Activated CD4-positive, alpha-beta T cell treated with anti-CD3 and anti-CD28 coated beads, Interleukin-2, amount 10 ng/mL, durations not matched to agents 7 days and 5 days (primary cell): ENCODE measurements around the gene PBXIP1. TPM values are rescaled to one million over a fixed set of nuclear protein-coding genes. Genes with fewer than 3 reads are reported as not detected.

Source experiments
- CTCF ChIA-PET: fragments of 350-600 bp; sonication (Branson Sonifier 250); formaldehyde crosslinking; loops from one replicate; lab custom pipeline; 2021; ENCODE audit warnings: antibody characterized with exemption; lab: Charles Lee
- POLR2A ChIA-PET: fragments of 350-600 bp; sonication (Branson Sonifier 250); formaldehyde crosslinking; loops from one replicate; lab custom pipeline; 2021; ENCODE audit warnings: antibody characterized with exemption; lab: Charles Lee
- DNase-seq: peaks from one replicate; pipeline ENCODE4 v3.0.0-alpha.2; 2020
- H3K27ac Mint-ChIP-seq: one replicate; pipeline ENCODE4 v1.8.0; 2021; ENCODE audit warnings: mild to moderate bottlenecking, moderate library complexity, mixed read lengths
- H3K27me3 Mint-ChIP-seq: one replicate; pipeline ENCODE4 v1.8.0; 2021; ENCODE audit warnings: mixed read lengths
- H3K36me3 Mint-ChIP-seq: one replicate; pipeline ENCODE4 v1.8.0; 2021; ENCODE audit warnings: low read depth, mixed read lengths
- H3K4me1 Mint-ChIP-seq: one replicate; pipeline ENCODE4 v1.8.0; 2021; ENCODE audit warnings: mixed read lengths
- H3K4me3 Mint-ChIP-seq: one replicate; pipeline ENCODE4 v1.8.0; 2021; ENCODE audit warnings: mild to moderate bottlenecking, moderate library complexity, mixed read lengths
- H3K9me3 Mint-ChIP-seq: one replicate; pipeline ENCODE4 v1.8.0; 2021; ENCODE audit warnings: mixed read lengths
- total RNA-seq, 2 experiments: library from RNA; stranded (reverse); gene quantifications; one replicate each; pipeline ENCODE4 v1.2.3, GENCODE V29; 2021

The PBXIP1 gene
- total RNA-seq: 10 to 100 TPM; 74.6 to 92.0 TPM

GRCh38 chr1:154955718-154956543 is at the start of gene PBXIP1:
Gene PBXIP1, minus strand, starts transcription at chr1:154956099. Its CDS starts 2,378 bp downstream, at chr1:154953721.
- H3K4me3 Mint-ChIP-seq: peak within 1 kb of the TSS; percentile 96
- DNase-seq: peak; percentile 91
- ChIA-PET CTCF (interaction anchor here (0.7 to 2.6 kb wide), 12 partner anchors 8 to 286 kb away, joined by 3 to 12 read pairs (median 4); partner anchors contain the start of genes CKS1B and PMVK), POLR2A (interaction anchor here (0.6 to 2.3 kb wide), 6 partner anchors 12 to 1035 kb away, joined by 3 to 7 read pairs (median 4); no protein-coding TSS in a partner anchor)
- H3K27ac Mint-ChIP-seq: peak within 1 kb of the TSS; percentile 96
- peaks cover 86% of the 10 kb centered on the region for H3K4me1 Mint-ChIP-seq
- H3K9me3 Mint-ChIP-seq: no peaks in the 10 kb centered on the region
- H3K27me3 Mint-ChIP-seq: no peaks in the 10 kb centered on the region
- H3K36me3 Mint-ChIP-seq: peaks cover 43% of the 10 kb centered on the region

GRCh38 chr1:155005076-155006011 is 49.4 kb upstream of the PBXIP1 start:
- no peaks in the 10 kb centered on the region for H3K9me3 Mint-ChIP-seq
- ChIA-PET CTCF (interaction anchor here (1.3 to 13.0 kb wide), 3 partner anchors 9 to 41 kb away, joined by 4 to 184 read pairs (median 46); no protein-coding TSS in a partner anchor), POLR2A (interaction anchor here (0.6 kb wide), 1 partner anchor 1015 kb away, joined by 3 read pairs; no protein-coding TSS in a partner anchor)
- H3K27me3 Mint-ChIP-seq: no peaks in the 10 kb centered on the region
- H3K27ac Mint-ChIP-seq: peak overlapping the region; percentile 91
- H3K4me3 Mint-ChIP-seq: peak overlapping the region; percentile 65
- H3K36me3 Mint-ChIP-seq: peaks cover 29% of the 10 kb centered on the region
- DNase-seq: no peak
- peaks cover 46% of the 10 kb centered on the region for H3K4me1 Mint-ChIP-seq

- ChIA-PET CTCF (interaction anchor here (0.8 to 13.0 kb wide), 4 partner anchors 10 to 68 kb away, joined by 3 to 184 read pairs (median 4); partner anchors contain the start of genes FLAD1 and PMVK), POLR2A (no interaction called here)
- DNase-seq: no peak
- Mint-ChIP-seq H3K4me1 (peaks cover 53% of the 10 kb centered on the region), H3K36me3 (peaks cover 21% of the 10 kb centered on the region), H3K27ac (peak overlapping the region; percentile 91), H3K4me3 (peak overlapping the region; percentile 96), H3K27me3 (no peaks in the 10 kb centered on the region), H3K9me3 (no peaks in the 10 kb centered on the region)
Measured at GRCh38 chr1:155004352-155005075, 48.6 kb upstream of the PBXIP1 start.

GRCh38 chr1:155003766-155004351 is 48.0 kb upstream of the PBXIP1 start:
- no peak for DNase-seq
- ChIA-PET POLR2A (no interaction called here), CTCF (interaction anchor here (0.8 to 13.0 kb wide), 3 partner anchors 11 to 68 kb away, joined by 3 to 184 read pairs (median 4); partner anchors contain the start of genes FLAD1 and PMVK)
- Mint-ChIP-seq H3K36me3 (peaks cover 18% of the 10 kb centered on the region), H3K27ac (peak overlapping the region; percentile 93), H3K9me3 (no peaks in the 10 kb centered on the region), H3K27me3 (no peaks in the 10 kb centered on the region), H3K4me3 (peak overlapping the region; percentile 96), H3K4me1 (peaks cover 57% of the 10 kb centered on the region)

- Mint-ChIP-seq H3K27ac (peak overlapping the region; percentile 93), H3K4me1 (peaks cover 58% of the 10 kb centered on the region), H3K27me3 (no peaks in the 10 kb centered on the region), H3K36me3 (peaks cover 15% of the 10 kb centered on the region), H3K4me3 (peak overlapping the region; percentile 96), H3K9me3 (no peaks in the 10 kb centered on the region)
- CTCF ChIA-PET: interaction anchor here (1.7 to 13.0 kb wide), 2 partner anchors 11 to 67 kb away, joined by 4 to 184 read pairs; partner anchors contain the start of gene PMVK
- POLR2A ChIA-PET: no interaction called here
- no peak for DNase-seq
Measured at GRCh38 chr1:155003227-155003765, 47.4 kb upstream of the PBXIP1 start.

- Mint-ChIP-seq H3K27me3 (no peaks in the 10 kb centered on the region), H3K36me3 (peaks cover 15% of the 10 kb centered on the region), H3K27ac (peak within 1 kb of the TSS; percentile 96), H3K4me1 (peaks cover 61% of the 10 kb centered on the region), H3K4me3 (peak within 1 kb of the TSS; percentile 96), H3K9me3 (no peaks in the 10 kb centered on the region)
- no peak for DNase-seq
- POLR2A ChIA-PET: no interaction called here
- CTCF ChIA-PET: interaction anchor here (1.7 to 13.0 kb wide), 2 partner anchors 12 to 66 kb away, joined by 4 to 184 read pairs; partner anchors contain the start of gene PMVK
Measured at GRCh38 chr1:155002464-155003226, 46.7 kb upstream of the PBXIP1 start, which contains the start of gene ZBTB7B. Gene ZBTB7B, plus strand, starts transcription at chr1:155002802. Its CDS starts 11,859 bp downstream, at chr1:155014661.

- ChIA-PET CTCF (interaction anchor here (0.6 to 13.0 kb wide), 5 partner anchors 13 to 57 kb away, joined by 3 to 184 read pairs (median 10); partner anchors contain the start of gene ADAM15), POLR2A (interaction anchor here (0.7 kb wide), 2 partner anchors 18 to 49 kb away, joined by 3 to 5 read pairs; partner anchors contain the start of gene ADAM15)
- Mint-ChIP-seq H3K27me3 (no peaks in the 10 kb centered on the region), H3K4me3 (peak overlapping the region; percentile 93), H3K4me1 (peaks cover 60% of the 10 kb centered on the region), H3K36me3 (peaks cover 15% of the 10 kb centered on the region), H3K27ac (peak overlapping the region; percentile 96), H3K9me3 (no peaks in the 10 kb centered on the region)
- peak; percentile 99 for DNase-seq
Measured at GRCh38 chr1:155001675-155002463, 46.0 kb upstream of the PBXIP1 start.

GRCh38 chr1:155001425-155001674 is 45.5 kb upstream of the PBXIP1 start:
- H3K4me1 Mint-ChIP-seq: peaks cover 55% of the 10 kb centered on the region

GRCh38 chr1:155000726-155001424 is 45.0 kb upstream of the PBXIP1 start:
- Mint-ChIP-seq H3K27me3 (no peaks in the 10 kb centered on the region), H3K36me3 (peaks cover 10% of the 10 kb centered on the region), H3K4me3 (peak overlapping the region; percentile 93), H3K9me3 (no peaks in the 10 kb centered on the region), H3K27ac (peak overlapping the region; percentile 91), H3K4me1 (peaks cover 51% of the 10 kb centered on the region)
- ChIA-PET POLR2A (interaction anchor here (0.7 kb wide), 2 partner anchors 19 to 50 kb away, joined by 3 to 5 read pairs; partner anchors contain the start of gene ADAM15), CTCF (interaction anchor here (0.6 to 13.0 kb wide), 8 partner anchors 13 to 58 kb away, joined by 3 to 184 read pairs (median 8); partner anchors contain the start of genes ADAM15, FLAD1 and PYGO2)
- peak; percentile 82 for DNase-seq

More at GRCh38 chr1:155001425-155001674, 45.5 kb upstream of the PBXIP1 start:
- Mint-ChIP-seq H3K4me3 (peak overlapping the region; percentile 93), H3K36me3 (peaks cover 12% of the 10 kb centered on the region), H3K27me3 (no peaks in the 10 kb centered on the region), H3K27ac (peak overlapping the region; percentile 91), H3K9me3 (no peaks in the 10 kb centered on the region)
- POLR2A ChIA-PET: interaction anchor here (0.7 kb wide), 2 partner anchors 18 to 50 kb away, joined by 3 to 5 read pairs; partner anchors contain the start of gene ADAM15
- CTCF ChIA-PET: interaction anchor here (0.6 to 13.0 kb wide), 5 partner anchors 13 to 58 kb away, joined by 3 to 184 read pairs (median 10); partner anchors contain the start of gene ADAM15
- DNase-seq: no peak
